Activated CD4-positive, alpha-beta memory T cell treated with anti-CD3 and anti-CD28 coated beads, Interleukin-2, amount 10 ng/mL, durations not matched to agents 7 days and 5 days (primary cell): ENCODE data around the gene ADAM8. TPM values are rescaled to one million over a fixed set of nuclear protein-coding genes. Genes with fewer than 3 reads are reported as not detected.

Experiments used
- CTCF ChIA-PET: fragments of 350-600 bp; sonication (Branson Sonifier 250); formaldehyde crosslinking; loops from one replicate; lab custom pipeline; 2021; ENCODE audit warnings: antibody characterized with exemption, inconsistent platforms; lab: Charles Lee
- POLR2A ChIA-PET: fragments of 350-600 bp; sonication (Branson Sonifier 250); formaldehyde crosslinking; loops from one replicate; lab custom pipeline; 2021; ENCODE audit warnings: antibody characterized with exemption; lab: Charles Lee
- DNase-seq: peaks from one replicate; pipeline ENCODE4 v3.0.0-alpha.2; 2020
- H3K27ac Mint-ChIP-seq: one replicate; pipeline ENCODE4 v1.8.0; 2021; ENCODE audit warnings: mild to moderate bottlenecking, mixed read lengths
- H3K27me3 Mint-ChIP-seq: one replicate; pipeline ENCODE4 v1.8.0; 2021; ENCODE audit warnings: mixed read lengths
- H3K36me3 Mint-ChIP-seq: one replicate; pipeline ENCODE4 v1.8.0; 2021; ENCODE audit warnings: low read depth, mixed read lengths
- H3K4me1 Mint-ChIP-seq: one replicate; pipeline ENCODE4 v1.8.0; 2021; ENCODE audit warnings: mixed read lengths
- H3K4me3 Mint-ChIP-seq: one replicate; pipeline ENCODE4 v1.8.0; 2021; ENCODE audit warnings: mild to moderate bottlenecking, mixed read lengths
- H3K9me3 Mint-ChIP-seq: one replicate; pipeline ENCODE4 v1.8.0; 2021; ENCODE audit warnings: mixed read lengths
- total RNA-seq, 2 experiments: library from RNA; stranded (reverse); gene quantifications; one replicate each; pipeline ENCODE4 v1.2.3, GENCODE V29; 2021

ADAM8 gene
- total RNA-seq, 2 experiments from 2014 or later, result 206 to 207 TPM

DNA sequence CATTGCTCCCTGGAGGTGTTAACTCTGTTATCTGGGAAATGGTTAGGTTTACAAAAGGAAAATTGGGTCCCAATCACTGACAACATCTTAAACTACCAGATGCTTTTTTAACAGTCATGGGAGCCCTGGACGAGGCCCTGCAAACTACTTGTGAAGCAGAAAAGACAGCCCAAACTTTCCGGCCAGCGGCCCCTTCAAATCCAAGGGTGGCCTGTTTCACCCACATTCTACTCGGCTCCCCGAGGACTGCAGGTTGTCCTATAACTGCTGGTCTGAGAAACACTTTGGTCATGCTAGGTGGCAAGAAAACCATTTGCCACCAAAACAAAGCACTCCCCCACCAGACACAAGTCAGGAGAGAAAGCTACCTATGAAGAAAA is 29.4 kb upstream of the ADAM8 start:
- CTCF ChIA-PET, result interaction anchor here (1.1 kb wide), 1 partner anchor 9 kb away, joined by 3 read pairs; no protein-coding TSS in a partner anchor
- H3K27me3 Mint-ChIP-seq, result no peaks in the 10 kb centered on the region
- H3K36me3 Mint-ChIP-seq, result peaks cover 23% of the 10 kb centered on the region
- POLR2A ChIA-PET, result no interaction called here
- H3K27ac Mint-ChIP-seq, result no peak overlapping the region
- peaks cover 29% of the 10 kb centered on the region for H3K4me1 Mint-ChIP-seq
- no peak for DNase-seq
- no peak overlapping the region for H3K4me3 Mint-ChIP-seq
- no peaks in the 10 kb centered on the region for H3K9me3 Mint-ChIP-seq

- no peak overlapping the region for H3K27ac Mint-ChIP-seq
- no peaks in the 10 kb centered on the region for H3K27me3 Mint-ChIP-seq
- peaks cover 36% of the 10 kb centered on the region for H3K36me3 Mint-ChIP-seq
- H3K4me1 Mint-ChIP-seq, result peaks cover 26% of the 10 kb centered on the region
- ChIA-PET POLR2A (no interaction called here), CTCF (interaction anchor here (1.0 to 1.6 kb wide), 3 partner anchors 16 to 45 kb away, joined by 3 to 9 read pairs (median 3); no protein-coding TSS in a partner anchor)
- H3K4me3 Mint-ChIP-seq, result no peak overlapping the region
- no peak for DNase-seq
- no peaks in the 10 kb centered on the region for H3K9me3 Mint-ChIP-seq
Measured at GRCh38 chr10:133303206-133303605, 26.5 kb upstream of the ADAM8 start.

GRCh38 chr10:133302230-133302629 is 25.6 kb upstream of the ADAM8 start:
- no peak for DNase-seq
- CTCF ChIA-PET, result interaction anchor here (1.0 to 1.5 kb wide), 2 partner anchors 17 to 44 kb away, joined by 3 read pairs; no protein-coding TSS in a partner anchor

GRCh38 chr10:133299738-133300137 is 23.1 kb upstream of the ADAM8 start:
- Mint-ChIP-seq H3K27ac (no peak overlapping the region), H3K27me3 (no peaks in the 10 kb centered on the region), H3K4me1 (peaks cover 5% of the 10 kb centered on the region), H3K9me3 (no peaks in the 10 kb centered on the region), H3K4me3 (no peak overlapping the region), H3K36me3 (peaks cover 49% of the 10 kb centered on the region)
- DNase-seq, result no peak
- ChIA-PET CTCF (interaction anchor here (0.5 to 1.4 kb wide), 2 partner anchors 21 to 104 kb away, joined by 3 read pairs; no protein-coding TSS in a partner anchor), POLR2A (interaction anchor here (0.8 to 1.2 kb wide), 2 partner anchors 8 to 21 kb away, joined by 3 read pairs; no protein-coding TSS in a partner anchor)

More at GRCh38 chr10:133302230-133302629, 25.6 kb upstream of the ADAM8 start:
- Mint-ChIP-seq H3K4me3 (no peak overlapping the region), H3K27me3 (no peaks in the 10 kb centered on the region), H3K9me3 (no peaks in the 10 kb centered on the region), H3K4me1 (peaks cover 16% of the 10 kb centered on the region), H3K27ac (no peak overlapping the region), H3K36me3 (peaks cover 39% of the 10 kb centered on the region)
- POLR2A ChIA-PET, result no interaction called here

DNA sequence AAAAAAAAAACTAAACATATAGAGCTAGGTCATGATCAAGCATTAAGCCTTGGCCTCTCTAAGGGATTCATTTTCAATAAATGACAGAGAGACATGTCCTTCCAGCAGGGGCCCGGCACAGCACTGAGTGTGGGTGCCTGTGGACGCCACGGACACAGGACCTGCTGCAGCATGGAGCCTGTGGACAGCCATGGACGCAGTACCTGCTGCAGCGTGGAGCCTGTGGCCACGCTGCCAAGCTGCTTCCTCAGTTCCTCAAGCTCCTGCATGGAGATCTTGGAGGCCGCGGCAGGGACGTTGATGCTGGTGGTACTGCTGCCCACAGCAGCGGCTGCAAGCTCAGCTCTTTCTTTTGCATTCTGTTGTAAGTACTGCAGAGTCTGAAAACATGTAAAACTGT is 22.6 kb upstream of the ADAM8 start:
- DNase-seq, result no peak
- Mint-ChIP-seq H3K4me3 (no peak overlapping the region), H3K9me3 (no peaks in the 10 kb centered on the region), H3K27ac (no peak overlapping the region), H3K27me3 (no peaks in the 10 kb centered on the region), H3K4me1 (peaks cover 2% of the 10 kb centered on the region), H3K36me3 (peaks cover 54% of the 10 kb centered on the region)
- POLR2A ChIA-PET, result interaction anchor here (1.2 kb wide), 1 partner anchor 8 kb away, joined by 3 read pairs; no protein-coding TSS in a partner anchor
- CTCF ChIA-PET, result interaction anchor here (1.4 kb wide), 1 partner anchor 21 kb away, joined by 3 read pairs; no protein-coding TSS in a partner anchor

GRCh38 chr10:133298466-133298865 is 21.8 kb upstream of the ADAM8 start:
- Mint-ChIP-seq H3K27me3 (no peaks in the 10 kb centered on the region), H3K4me3 (no peak overlapping the region), H3K27ac (no peak overlapping the region), H3K4me1 (no peaks in the 10 kb centered on the region), H3K9me3 (no peaks in the 10 kb centered on the region), H3K36me3 (peaks cover 60% of the 10 kb centered on the region)
- DNase-seq, result no peak
- POLR2A ChIA-PET, result interaction anchor here (1.2 kb wide), 1 partner anchor 9 kb away, joined by 3 read pairs; no protein-coding TSS in a partner anchor
- CTCF ChIA-PET, result interaction anchor here (0.9 kb wide), 1 partner anchor 20 kb away, joined by 3 read pairs; no protein-coding TSS in a partner anchor

DNA sequence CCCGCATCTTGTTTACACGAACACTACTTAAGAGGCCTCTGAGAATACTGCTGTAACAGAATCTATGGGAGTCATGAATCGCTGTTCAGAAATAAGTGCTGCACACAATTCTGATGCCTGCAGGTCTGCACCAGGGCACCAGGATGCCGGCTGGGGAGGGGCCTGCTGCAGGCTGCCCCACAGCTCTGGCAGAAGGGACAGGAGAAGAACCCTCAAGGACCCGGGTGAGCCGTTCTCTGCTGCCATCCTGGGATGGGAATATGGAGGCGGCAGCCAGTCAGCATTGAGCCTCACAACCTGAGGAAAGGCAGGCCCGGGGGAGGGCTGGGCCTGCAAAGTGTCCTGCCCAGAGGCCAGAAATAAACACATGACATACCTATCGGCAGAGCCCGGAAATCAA is 20.8 kb upstream of the ADAM8 start:
- no peaks in the 10 kb centered on the region for H3K27me3 Mint-ChIP-seq
- DNase-seq, result no peak
- peaks cover 62% of the 10 kb centered on the region for H3K36me3 Mint-ChIP-seq
- no peaks in the 10 kb centered on the region for H3K9me3 Mint-ChIP-seq
- ChIA-PET CTCF (no interaction called here), POLR2A (no interaction called here)
- H3K27ac Mint-ChIP-seq, result no peak overlapping the region
- no peak overlapping the region for H3K4me3 Mint-ChIP-seq
- H3K4me1 Mint-ChIP-seq, result no peaks in the 10 kb centered on the region

- ChIA-PET CTCF (no interaction called here), POLR2A (no interaction called here)
- H3K4me1 Mint-ChIP-seq, result no peaks in the 10 kb centered on the region
- peaks cover 60% of the 10 kb centered on the region for H3K36me3 Mint-ChIP-seq
- no peak for DNase-seq
- H3K9me3 Mint-ChIP-seq, result no peaks in the 10 kb centered on the region
- H3K27ac Mint-ChIP-seq, result no peak overlapping the region
- H3K4me3 Mint-ChIP-seq, result no peak overlapping the region
- no peaks in the 10 kb centered on the region for H3K27me3 Mint-ChIP-seq
Measured at GRCh38 chr10:133295426-133296320, 19.0 kb upstream of the ADAM8 start.

- H3K27ac Mint-ChIP-seq, result no peak overlapping the region
- no peaks in the 10 kb centered on the region for H3K27me3 Mint-ChIP-seq
- ChIA-PET CTCF (interaction anchor here (1.9 kb wide), 1 partner anchor 13 kb away, joined by 7 read pairs; no protein-coding TSS in a partner anchor), POLR2A (interaction anchor here (1.5 kb wide), 1 partner anchor 16 kb away, joined by 4 read pairs; no protein-coding TSS in a partner anchor)
- no peak overlapping the region for H3K4me3 Mint-ChIP-seq
- H3K4me1 Mint-ChIP-seq, result no peaks in the 10 kb centered on the region
- no peak for DNase-seq
- H3K36me3 Mint-ChIP-seq, result peaks cover 56% of the 10 kb centered on the region
- H3K9me3 Mint-ChIP-seq, result no peaks in the 10 kb centered on the region
Measured at GRCh38 chr10:133294189-133294588, 17.5 kb upstream of the ADAM8 start.

- no peaks in the 10 kb centered on the region for H3K27me3 Mint-ChIP-seq
- POLR2A ChIA-PET, result interaction anchor here (1.5 kb wide), 1 partner anchor 15 kb away, joined by 4 read pairs; no protein-coding TSS in a partner anchor
- H3K9me3 Mint-ChIP-seq, result no peaks in the 10 kb centered on the region
- no peak overlapping the region for H3K4me3 Mint-ChIP-seq
- H3K4me1 Mint-ChIP-seq, result no peaks in the 10 kb centered on the region
- no peak for DNase-seq
- no peak overlapping the region for H3K27ac Mint-ChIP-seq
- peaks cover 55% of the 10 kb centered on the region for H3K36me3 Mint-ChIP-seq
- CTCF ChIA-PET, result interaction anchor here (1.9 kb wide), 1 partner anchor 14 kb away, joined by 7 read pairs; no protein-coding TSS in a partner anchor
Measured at GRCh38 chr10:133293810-133294119, 17.1 kb upstream of the ADAM8 start.

- CTCF ChIA-PET, result interaction anchor here (0.6 to 1.9 kb wide), 2 partner anchors 14 to 66 kb away, joined by 3 to 7 read pairs; no protein-coding TSS in a partner anchor
- Mint-ChIP-seq H3K36me3 (peaks cover 51% of the 10 kb centered on the region), H3K9me3 (no peaks in the 10 kb centered on the region), H3K4me1 (no peaks in the 10 kb centered on the region), H3K4me3 (no peak overlapping the region), H3K27me3 (no peaks in the 10 kb centered on the region), H3K27ac (no peak overlapping the region)
- POLR2A ChIA-PET, result interaction anchor here (1.5 kb wide), 1 partner anchor 15 kb away, joined by 4 read pairs; no protein-coding TSS in a partner anchor
- DNase-seq, result no peak
Measured at GRCh38 chr10:133292919-133293809, 16.5 kb upstream of the ADAM8 start.

DNA sequence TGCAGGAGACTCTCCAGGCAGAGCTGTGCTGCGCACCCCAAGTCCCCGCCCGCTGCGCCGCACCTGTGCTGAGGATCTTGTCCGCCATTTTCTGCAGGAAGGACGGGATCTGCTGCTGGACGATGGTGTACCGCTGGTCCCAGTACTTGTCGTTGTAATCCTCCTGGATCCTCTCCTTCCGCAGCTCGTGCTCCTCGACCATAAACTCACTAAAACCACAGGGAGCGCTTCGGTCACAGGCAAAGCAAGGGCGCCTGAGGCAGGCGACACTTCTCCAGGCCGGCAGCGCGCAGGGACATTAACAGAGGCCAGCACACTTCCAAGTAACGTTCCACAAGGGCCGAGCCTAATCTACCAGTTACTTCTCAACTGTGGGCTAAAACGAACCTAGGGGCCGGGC is 13.1 kb upstream of the ADAM8 start:
- no peak for DNase-seq
- H3K27me3 Mint-ChIP-seq, result no peaks in the 10 kb centered on the region
- no peaks in the 10 kb centered on the region for H3K4me1 Mint-ChIP-seq
- no peak overlapping the region for H3K27ac Mint-ChIP-seq
- CTCF ChIA-PET, result no interaction called here
- H3K4me3 Mint-ChIP-seq, result no peak overlapping the region
- H3K9me3 Mint-ChIP-seq, result no peaks in the 10 kb centered on the region
- POLR2A ChIA-PET, result no interaction called here
- peaks cover 54% of the 10 kb centered on the region for H3K36me3 Mint-ChIP-seq
